Left kidney (tissue), 2 donors: ENCODE measurements around the gene SAC3D1. TPM values are rescaled to one million over a fixed set of nuclear protein-coding genes. Genes with fewer than 3 reads are reported as not detected.

Source experiments
- DNase-seq: peaks from one replicate; pipeline ENCODE4 v3.0.0-alpha.2; 2013
- polyA plus RNA-seq: library from polyadenylated mRNA; unstranded; fragments of 120-200 nt; gene quantifications from one replicate; pipeline ENCODE4 v1.2.1, GENCODE V29; 2013; ENCODE audit not compliant: insufficient read length

Gene SAC3D1
- polyA plus RNA-seq, 1 donor = 10.4 TPM

DNA sequence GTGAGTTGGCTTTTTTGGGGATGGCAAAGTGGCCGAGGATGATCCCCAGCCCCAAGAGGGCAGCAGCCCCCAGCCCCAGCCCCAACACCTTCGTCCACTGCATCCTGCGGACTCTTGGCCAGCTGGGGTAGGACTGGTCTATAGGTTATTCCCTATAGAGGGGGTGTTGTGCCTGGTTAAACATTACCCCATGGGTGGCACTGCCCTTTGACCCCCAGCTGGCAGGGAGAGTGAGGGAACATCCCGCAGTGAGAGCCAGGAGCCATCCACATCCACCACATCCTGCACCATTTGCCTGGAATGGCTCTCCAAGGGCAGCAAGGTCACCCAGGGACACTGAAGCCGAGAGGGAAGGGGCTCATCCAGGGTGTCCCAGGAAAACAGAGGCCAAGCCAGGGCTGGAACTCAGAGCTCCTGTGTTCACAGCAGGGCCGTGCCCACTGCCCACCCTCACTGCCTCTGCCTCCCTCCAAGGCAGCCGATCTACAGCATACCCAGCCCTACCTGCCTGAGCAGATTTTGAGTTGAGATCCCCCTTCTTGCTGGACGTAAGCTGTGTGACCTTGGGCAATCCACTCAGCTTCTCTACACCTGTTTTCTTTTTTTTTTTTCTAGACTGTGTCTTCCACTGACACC lies 17.5 kb downstream of the SAC3D1 start, which contains the start of gene NAALADL1:
TSS of gene NAALADL1 (minus strand) at position 135 of the 636 bp plus-strand sequence. CDS start at position 103, 32 bp downstream.
- DNase-seq = no peak

DNA sequence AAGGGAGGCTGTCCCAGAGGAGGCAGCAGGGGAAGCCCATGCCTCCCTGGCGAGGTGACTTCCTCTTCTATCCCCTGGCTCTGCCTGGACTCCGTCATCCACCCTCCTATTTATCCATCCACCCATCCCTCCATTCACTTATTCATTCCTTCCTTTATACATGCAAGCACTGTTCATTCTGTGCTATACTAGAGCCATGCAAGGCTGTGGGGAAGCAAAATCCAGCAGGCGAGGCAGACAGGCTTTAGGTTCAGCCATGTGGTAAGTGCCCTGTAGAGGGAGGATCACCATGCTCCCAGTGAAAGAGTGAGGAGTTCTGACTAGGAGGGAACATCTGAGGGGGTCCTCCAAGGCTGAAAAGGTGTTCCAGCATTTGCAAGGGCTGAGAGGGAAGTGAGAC lies 18.5 kb downstream of the SAC3D1 start:
- DNase-seq = no peak

DNA sequence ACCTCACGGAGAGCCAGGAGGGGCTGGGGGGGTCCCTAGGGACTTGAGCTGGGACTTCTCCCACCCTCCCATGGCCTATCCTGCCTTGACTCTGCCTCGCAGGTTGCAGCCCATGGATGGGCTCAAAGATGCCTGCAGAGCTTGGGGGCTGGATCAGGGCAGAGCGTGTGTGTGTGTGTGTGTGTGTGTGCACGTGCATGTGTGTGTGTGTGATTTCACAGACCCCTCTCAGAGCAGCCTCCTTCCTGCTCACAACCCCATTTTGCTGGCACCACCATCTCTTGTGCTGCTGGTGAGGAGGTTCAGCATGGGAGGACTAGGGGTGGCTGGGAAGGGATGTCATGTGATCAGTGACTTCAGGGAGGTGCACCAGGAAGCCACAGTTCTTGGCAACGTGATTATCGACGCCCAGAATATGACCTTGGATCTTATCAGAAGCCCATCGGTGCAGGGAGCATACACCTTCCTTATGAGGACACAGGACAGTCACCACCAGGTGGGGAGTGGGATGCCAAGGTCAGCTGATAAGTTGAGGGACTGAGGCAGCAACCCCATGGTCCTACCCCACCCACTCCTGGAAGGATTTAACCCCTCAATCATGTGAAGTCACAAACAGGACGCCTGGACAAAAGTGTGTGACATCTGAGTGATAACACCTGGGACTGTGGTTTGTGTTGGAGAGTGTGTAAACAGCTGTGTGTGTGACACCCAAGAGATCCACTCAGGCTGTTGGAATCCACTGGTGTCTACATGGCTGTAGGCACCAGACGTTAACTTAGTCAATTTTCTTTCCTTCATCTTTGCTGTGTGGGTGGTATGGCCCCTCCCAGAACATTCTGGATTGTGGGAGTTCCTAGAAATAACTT lies 19.2 kb downstream of the SAC3D1 start:
- DNase-seq = no peak

DNA sequence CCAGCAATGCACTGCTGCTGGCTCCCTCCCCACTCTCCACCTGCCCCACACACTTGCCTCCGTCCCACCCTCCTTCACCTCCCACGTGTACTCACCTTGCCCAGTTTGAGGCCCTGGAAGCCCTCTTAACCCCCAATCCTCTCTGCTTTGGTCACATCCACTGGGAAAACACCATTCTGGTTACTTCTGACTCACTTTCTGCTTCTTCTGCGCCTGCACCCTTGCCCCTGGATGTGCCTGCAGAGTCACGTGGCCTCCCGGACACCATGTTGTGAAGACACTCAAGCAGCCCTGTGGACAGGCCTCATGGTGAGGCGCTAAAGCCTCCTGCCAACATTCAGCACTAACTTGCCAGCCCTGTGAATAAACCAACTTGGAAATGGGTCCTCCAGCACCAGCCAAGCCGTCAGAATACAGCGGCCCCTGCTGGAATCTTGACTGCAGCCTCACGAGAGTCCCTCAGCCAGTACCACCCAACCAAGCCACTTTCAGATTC lies 20.0 kb downstream of the SAC3D1 start:
- DNase-seq = no peak

DNA sequence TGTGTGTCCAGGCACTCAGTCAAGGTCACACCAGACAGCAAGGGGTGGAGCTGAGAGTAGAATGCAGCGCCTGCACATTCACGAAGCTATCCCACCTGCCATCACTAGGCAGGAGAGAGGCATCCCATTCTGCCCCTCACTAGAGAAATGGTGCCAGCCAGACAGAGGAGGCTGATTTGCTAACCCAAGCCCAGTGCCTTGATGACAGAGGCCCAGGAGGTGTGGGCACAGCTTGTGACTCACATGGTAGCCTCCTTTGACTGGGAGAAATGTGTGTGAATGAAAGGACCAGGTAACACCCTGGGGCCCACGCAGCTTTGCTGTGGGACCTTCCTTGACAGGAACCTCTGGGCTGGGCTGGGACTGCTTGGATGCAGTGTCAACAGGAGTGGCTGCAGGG lies 22.5 kb downstream of the SAC3D1 start:
- DNase-seq = no peak

DNA sequence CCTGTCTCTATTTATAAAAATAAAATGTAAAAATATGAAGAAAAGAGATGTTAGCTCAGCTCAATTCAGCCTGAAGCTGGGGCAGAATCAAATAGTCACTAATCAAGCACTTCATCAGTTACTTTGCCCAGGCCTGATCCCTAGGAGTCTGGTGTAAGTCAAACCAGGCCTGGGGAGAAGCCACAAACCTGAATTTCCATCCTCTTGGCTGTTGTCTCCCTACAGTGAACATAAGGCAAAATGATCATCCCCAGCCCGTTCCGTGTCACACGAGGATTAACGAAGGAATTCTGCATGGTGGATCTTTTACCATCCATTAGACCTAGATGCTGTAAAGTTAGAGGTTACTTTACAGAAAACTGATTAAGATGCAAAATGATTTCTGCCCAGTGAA lies 23.8 kb downstream of the SAC3D1 start:
- DNase-seq = no peak

DNA sequence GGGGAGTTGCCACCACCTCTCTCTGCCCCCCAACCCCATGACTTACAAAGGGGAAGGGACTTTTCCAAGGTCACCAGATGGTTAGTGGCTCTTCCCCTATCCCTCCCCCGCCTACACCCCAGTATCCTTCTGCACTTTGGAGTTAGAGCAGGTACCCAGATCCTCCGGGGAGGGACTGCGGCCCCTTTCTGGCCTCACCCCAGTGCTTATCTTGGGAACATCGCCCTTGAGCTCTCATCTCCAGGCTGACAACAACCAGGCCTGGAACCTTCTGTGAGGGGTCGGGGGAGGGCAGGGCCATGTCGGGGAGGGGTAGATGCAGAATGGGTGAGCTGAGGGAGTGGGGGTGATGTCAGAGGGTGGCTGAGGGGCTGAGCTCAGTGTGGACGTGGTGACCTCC lies 24.8 kb downstream of the SAC3D1 start:
- no peak for DNase-seq

DNA sequence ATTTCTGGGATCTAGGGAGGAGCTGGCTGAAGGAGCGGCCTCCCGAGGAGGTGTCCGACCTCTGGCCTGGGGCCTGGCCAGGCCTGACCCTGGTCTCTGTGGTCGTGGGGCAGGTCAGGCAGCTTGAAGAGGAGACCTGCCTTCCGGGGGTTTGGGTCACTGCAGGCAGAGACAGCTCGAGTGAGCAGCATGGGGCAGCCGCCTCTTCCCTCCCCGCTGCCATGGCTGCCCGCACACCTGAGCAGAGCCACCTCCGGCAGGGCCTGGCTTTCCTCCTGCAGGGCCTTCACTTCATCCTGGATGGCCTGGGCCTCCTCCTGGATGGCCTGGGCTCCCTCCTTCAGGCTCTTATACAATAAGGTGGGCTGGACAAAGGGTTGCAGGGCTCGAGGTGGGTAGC lies 25.3 kb downstream of the SAC3D1 start:
- no peak for DNase-seq

DNA sequence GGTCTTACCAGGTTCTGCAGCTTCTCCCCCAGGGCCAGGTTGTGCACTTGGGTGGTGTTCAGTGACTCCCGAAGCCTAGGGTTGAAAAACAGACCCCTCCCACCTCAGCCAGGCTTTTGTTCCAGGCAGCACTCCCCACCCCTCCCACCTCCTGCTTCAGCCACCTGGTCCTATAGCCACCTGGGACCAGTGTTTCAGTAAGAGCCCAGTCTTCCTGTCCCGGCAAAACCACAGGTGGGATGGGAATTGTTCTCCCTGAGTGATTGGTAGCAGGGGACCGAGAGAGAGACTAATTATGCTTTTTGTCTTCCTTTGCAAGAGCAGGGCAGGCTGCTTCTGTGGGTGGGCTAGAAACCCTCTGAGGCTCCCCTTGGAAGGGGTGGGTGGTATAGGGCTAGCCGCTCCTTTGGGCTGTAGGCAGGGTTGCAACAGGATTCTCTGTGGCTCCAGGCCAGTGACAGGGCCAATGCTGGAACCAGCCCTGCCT lies 25.8 kb downstream of the SAC3D1 start:
- DNase-seq = no peak

DNA sequence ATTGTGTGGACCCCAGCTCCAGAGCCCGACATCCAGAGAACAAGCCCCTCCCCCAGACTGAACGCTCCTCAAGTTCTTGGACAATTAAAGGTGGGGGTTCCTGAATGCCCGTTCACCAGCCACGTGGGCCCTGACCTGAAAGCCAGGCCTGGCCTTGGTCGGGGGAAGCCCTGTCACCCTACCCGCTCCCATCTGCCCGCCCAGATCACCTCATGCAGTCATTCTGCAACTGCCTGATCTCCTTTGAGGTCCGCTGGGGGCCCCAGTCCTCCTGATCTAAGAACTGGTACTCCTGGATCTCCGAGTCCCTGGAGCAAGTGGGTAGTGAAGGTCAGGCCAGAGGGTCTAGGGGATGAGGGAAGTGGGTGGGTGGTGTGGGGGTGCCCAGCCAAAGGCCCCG lies 26.4 kb downstream of the SAC3D1 start:
- DNase-seq = no peak

DNA sequence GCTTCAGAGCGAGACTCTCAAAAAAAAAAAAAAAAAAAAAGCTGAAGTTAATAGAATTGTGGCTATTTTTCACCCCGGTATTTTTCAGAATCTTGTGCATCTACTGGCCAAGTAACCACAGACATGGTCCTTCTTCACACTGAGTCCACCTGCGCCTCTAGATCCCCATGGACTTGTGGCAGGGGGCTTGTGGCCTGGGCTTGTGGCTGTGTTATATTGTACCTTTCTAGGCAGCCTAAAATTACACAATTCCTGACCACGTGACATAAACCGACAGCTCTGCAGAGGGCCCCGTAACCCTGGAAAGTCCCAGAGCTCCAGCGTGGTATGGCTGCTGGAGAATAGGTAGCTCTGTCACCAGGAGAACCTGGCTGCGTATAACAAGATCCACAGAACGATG lies 28.2 kb downstream of the SAC3D1 start:
- DNase-seq = no peak

DNA sequence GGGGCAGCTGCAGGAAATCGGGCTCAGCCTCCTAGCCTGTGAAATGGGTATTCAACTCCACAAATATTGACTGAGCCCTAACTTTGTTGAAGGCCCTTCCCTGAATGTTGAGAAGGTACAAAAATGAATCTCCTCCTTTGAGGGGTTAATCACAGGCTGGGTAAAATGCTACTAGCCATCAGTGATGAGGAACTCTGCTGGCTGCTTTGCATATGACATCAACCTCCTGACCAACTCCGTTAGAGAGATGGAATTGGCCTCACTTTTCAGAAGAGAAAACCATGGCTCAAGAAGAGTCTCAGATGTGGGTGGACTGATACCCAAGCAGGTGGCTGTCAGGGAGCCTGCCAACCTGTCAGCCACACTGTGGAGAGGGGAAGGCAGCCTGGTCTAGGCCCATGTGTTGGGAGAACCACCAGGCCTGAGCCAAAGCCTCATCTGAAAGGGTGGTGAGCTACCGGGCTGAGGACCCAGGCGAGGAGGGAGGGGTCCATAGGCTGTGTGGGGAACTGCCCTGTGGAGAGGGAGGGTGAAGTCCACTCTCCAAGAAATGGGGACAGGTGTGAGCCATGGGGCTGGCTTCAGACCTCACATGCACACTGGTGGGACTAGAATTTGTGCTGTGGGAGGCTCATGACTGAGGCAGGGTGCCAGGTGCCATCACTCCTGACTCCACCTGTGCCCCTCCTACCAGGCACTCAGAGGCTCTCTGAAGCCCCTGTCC lies 31.1 kb downstream of the SAC3D1 start:
- no peak for DNase-seq

DNA sequence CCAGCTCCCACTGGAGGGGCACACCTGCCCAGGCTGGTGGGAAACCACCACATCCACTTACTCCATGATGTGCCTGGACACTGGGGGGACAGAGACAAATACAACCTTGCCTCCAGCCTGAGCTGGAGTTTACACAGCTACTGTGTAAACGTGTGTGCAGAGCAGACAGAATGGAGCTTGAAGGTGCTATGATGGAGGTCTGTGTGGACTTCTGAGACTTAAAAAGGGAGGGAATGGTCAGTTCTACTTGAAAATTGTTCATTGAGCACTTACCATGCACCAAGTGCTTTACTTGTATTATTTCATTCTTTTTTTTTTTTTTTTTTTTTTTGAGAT lies 31.6 kb downstream of the SAC3D1 start:
- no peak for DNase-seq

DNA sequence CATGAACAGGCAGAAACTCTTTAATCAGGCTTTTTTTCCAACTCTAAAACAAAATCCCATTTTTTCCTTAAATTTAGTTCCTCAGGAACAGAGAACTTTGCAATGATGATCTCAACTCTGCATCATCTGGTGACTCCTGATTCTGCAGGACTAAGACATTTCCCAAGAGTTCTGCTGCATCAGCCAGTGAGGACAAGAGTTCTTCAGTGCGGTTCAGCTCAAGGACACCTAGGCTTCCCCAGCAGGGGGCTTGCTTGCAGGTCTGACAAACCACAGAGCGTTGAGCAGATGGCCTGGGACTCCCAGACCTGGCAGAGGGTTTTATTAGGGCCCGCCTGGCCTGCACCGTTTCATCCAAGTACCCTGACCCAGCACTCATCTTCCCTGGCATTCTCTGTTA lies 36.4 kb downstream of the SAC3D1 start:
- DNase-seq = no peak

DNA sequence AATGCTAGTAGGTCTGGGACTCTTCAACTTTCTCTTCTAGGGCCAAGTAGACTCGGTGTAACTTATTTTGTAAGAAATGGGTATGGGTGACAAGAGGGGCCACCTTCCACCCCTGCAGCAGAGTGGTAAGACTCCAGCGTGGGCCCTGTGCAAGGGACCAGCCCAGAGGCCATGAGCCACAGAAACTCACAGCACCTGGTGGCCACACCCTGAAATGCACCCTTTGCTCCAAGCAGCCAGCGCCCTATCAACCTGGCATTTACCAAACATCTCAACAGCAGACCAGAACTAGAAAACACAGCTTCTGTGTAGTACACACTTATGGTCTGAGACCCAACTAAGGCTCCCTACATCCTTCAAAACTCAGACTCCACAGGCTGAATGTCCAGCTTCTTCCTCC lies 37.1 kb downstream of the SAC3D1 start:
- DNase-seq = no peak

DNA sequence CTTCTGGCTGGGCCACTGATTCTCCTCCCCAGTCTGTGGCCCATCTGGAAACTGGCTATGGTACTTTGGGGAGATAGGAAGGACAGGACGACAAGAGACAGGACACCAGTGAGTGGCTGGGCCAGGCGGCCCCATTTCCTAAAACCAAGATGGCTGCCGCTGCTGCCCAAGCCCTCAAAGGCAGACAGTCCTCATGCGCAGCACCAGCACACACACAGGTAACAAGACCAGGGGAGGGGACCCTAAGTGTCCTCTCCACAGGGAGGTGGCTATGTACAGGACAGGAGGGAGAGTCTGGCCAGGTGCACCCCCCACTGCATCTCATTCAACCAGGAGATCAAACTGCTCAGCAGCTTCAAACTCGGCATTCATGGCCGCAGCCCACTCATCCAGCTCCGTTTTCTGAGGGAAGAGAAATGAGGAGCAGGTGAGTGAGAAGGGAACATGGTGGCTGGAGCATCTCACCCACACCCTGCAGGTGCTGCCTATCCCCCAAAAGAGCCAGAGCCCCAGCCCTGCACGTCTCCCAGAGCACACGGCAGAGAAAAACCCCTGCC lies 37.9 kb downstream of the SAC3D1 start:
- DNase-seq = no peak

DNA sequence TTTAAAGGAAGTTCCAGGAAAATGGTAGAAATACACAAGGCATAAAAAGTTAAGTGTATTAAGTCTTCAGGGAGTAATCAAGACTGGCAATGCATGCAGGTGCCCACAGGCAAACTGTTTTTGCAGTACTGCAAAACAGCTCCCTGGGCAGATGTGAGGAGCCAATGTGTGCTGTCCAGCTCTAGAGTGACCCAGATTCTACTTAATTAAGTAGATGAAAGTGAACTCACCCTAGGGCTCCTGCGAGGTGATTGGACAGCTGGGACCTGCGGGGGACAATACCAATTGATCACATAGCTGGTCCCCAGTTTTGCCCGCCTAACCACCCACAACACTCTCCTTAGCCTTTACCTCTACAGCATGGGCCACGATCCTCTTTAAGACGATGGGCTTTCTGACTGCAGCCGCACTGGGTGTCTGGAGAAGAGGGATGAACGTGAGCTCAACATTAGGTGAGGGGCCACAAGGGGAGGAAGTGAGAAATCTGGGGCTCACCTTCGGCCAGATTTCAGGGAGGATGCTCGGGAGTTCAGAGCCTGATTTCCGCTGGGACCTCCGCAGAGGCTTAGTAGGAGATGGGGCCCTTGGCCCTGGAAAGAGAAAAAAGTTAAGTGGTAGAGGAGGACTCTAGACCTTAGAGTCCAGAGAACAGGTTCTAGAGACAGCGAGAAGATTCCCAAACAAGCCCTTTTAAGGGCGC lies 42.3 kb downstream of the SAC3D1 start:
- no peak for DNase-seq

DNA sequence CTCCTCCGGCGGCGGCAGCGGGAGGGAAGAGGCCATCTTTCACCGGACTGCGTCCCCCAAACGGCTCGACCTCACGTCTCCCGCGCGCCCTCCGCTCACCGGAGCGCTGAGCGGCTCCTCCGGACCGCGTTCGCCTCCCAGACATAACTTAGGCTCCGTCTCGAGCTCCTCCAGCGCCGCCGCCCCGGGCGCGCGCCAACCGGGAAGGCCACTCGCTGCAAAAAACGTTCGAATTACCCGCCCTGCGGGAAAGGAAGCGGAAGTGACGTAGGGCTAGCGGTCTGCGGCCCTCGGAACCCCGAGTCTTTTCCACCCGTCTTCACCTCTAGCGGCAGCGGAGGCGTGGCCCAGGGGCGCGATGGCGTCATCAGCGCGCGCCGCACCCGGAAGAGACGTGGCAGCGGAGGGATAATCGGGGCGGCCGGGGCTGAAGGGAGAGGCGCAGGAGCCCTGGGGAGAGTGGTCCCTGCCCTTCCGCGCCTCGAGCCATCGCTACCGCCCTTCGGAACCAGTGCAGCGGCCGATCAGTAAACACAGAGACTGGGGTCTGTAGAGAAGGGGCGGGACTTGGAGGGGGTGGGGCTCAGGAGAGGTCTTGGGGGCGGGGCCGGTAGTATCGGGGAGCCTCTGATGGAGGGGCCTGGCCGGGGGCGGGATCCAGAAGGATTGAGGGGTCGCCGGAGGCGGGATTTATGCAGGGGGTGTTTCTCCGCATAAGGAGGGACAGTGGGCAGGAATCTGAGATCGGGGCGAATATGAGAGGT lies 43.0 kb downstream of the SAC3D1 start, which contains the start of the genes CDCA5 and ZFPL1:
TSS of gene CDCA5 (minus strand) at position 207 of the 764 bp plus-strand sequence. CDS start at position 145, 62 bp downstream.
TSS of gene ZFPL1 (plus strand) at position 389 of the 764 bp plus-strand sequence. CDS start 477 bp downstream, outside the sequence.
- DNase-seq = peak; percentile 96

DNA sequence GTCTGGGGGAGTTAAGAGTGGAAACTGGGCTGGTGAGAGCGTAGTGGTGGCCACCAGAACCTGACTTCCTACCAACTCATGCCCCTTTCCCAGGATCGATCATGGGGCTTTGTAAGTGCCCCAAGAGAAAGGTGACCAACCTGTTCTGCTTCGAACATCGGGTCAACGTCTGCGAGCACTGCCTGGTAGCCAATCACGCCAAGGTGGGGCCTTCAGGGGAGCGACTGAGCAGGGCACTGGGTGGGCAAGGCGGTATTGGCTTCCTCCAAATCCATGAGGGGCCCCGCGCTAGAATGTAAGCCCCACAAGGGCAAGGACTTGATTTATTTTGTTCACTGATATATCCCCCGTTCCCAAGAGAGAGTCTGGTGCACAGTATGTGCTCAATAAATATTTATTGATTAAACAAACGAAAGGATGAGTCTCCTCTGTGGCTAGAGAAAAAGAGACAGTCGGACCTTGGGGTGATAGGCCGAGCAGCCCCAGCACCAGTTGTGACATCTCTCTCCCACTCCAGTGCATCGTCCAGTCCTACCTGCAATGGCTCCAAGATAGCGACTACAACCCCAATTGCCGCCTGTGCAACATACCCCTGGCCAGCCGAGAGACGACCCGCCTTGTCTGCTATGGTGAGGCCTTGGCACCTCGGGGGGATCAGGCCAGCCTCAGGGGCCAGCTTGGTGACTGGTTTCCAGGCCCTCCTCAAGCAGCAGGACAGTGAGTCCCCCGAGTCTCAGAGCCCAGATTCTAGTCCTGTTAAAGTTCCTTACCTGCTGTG lies 43.8 kb downstream of the SAC3D1 start:
- no peak for DNase-seq

DNA sequence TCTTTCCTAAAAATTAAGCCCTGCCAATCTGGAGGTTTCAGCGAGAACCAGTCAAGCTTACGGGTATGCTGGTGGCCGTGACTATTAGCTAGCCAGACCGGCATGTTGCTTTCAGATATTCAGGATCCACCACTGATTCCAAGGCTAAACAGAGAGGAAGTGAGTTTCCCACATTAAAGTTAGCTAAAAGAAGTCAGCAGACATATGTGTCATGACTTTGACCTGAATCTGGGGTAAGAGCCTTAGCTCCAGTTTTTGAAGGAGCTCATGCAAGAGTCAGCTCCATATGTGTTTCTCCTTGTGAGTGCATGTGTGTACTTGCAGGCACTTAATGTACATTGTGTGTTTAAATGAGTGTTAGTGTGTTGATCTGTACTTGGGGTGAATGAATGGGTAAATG lies 44.4 kb downstream of the SAC3D1 start:
- no peak for DNase-seq
